MM.1S (cell line): Measurements from ENCODE around the gene RTN4RL2.

Source experiments
- DNase-seq: peaks from one replicate; pipeline ENCODE4 v3.0.0-alpha.2; 2015
- H2AFZ ChIP-seq: fragments of 300-600 bp; sonication (generic); 2 replicates; pipeline ENCODE4 v1.6.0; 2016; ENCODE audit warnings: antibody characterized with exemption, low read length
- H3F3A ChIP-seq: fragments of 300-600 bp; sonication (generic); 2 replicates; pipeline ENCODE4 v1.6.1; 2016; ENCODE audit warnings: mild to moderate bottlenecking, antibody characterized with exemption, low read length, moderate library complexity, mixed read lengths; ENCODE audit not compliant: insufficient read depth
- H3K27ac ChIP-seq: fragments of 300-600 bp; sonication (generic); 2 replicates; pipeline ENCODE4 v1.5.1; 2016; ENCODE audit warnings: mild to moderate bottlenecking, low read length
- H3K27me3 ChIP-seq: fragments of 300-600 bp; sonication (generic); replicated peaks from 2 replicates; pipeline ENCODE4 v1.6.0; 2016; ENCODE audit warnings: low read length; ENCODE audit not compliant: insufficient read depth
- H3K36me3 ChIP-seq: fragments of 300-600 bp; sonication (generic); replicated peaks from 2 replicates; pipeline ENCODE4 v1.6.1; 2016; ENCODE audit warnings: mild to moderate bottlenecking, low read length, mixed read lengths; ENCODE audit not compliant: insufficient read depth
- H3K4me1 ChIP-seq: fragments of 300-600 bp; sonication (generic); 2 replicates; pipeline ENCODE4 v1.6.1; 2016; ENCODE audit warnings: low read length, mixed read lengths
- H3K4me2 ChIP-seq: fragments of 300-600 bp; sonication (generic); 2 replicates; pipeline ENCODE4 v1.6.0; 2016; ENCODE audit warnings: low read depth, low read length
- H3K4me3 ChIP-seq: fragments of 300-600 bp; sonication (generic); 2 replicates; pipeline ENCODE4 v1.5.1; 2016; ENCODE audit warnings: low read length, mixed read lengths
- H3K79me2 ChIP-seq: fragments of 300-600 bp; sonication (generic); 2 replicates; pipeline ENCODE4 v1.6.1; 2016; ENCODE audit warnings: mixed run types, low read length, mixed read lengths
- H3K9ac ChIP-seq: fragments of 300-600 bp; sonication (generic); 2 replicates; pipeline ENCODE4 v1.6.1; 2016; ENCODE audit warnings: low read length, mixed read lengths
- H3K9me2 ChIP-seq: fragments of 300-600 bp; sonication (generic); replicated peaks from 2 replicates; pipeline ENCODE4 v1.6.1; 2016; ENCODE audit warnings: mild to moderate bottlenecking, low read length, mixed read lengths; ENCODE audit not compliant: insufficient read depth
- H3K9me3 ChIP-seq: fragments of 300-600 bp; sonication (generic); replicated peaks from 2 replicates; pipeline ENCODE4 v1.6.1; 2016; ENCODE audit warnings: mild to moderate bottlenecking, low read length, mixed read lengths; ENCODE audit not compliant: insufficient read depth
- H4K20me1 ChIP-seq: fragments of 300-600 bp; sonication (generic); 2 replicates; pipeline ENCODE4 v1.6.1; 2016; ENCODE audit warnings: mild to moderate bottlenecking, low read length, moderate library complexity, mixed read lengths; ENCODE audit not compliant: insufficient read depth
- CTCF ChIP-seq: fragments of 300-600 bp; sonication (generic); IDR thresholded peaks from 2 replicates; pipeline ENCODE4 v1.5.1; 2016; ENCODE audit warnings: antibody characterized with exemption, low read length, mixed read lengths
- EZH2 ChIP-seq: fragments of 300-600 bp; sonication (generic); optimal IDR thresholded peaks from 2 replicates; pipeline ENCODE3; 2017; ENCODE audit warnings: low read depth, mild to moderate bottlenecking, antibody characterized with exemption, low read length, mixed read lengths
- EZH2phosphoT487 ChIP-seq: fragments of 300-600 bp; sonication (generic); IDR thresholded peaks from 2 replicates; pipeline ENCODE4 v1.6.1; 2018; ENCODE audit warnings: antibody characterized with exemption, low read length

RTN4RL2 gene

GRCh38 chr11:57502376-57502775, 42.0 kb downstream of the RTN4RL2 start:
- Histone ChIP-seq H3K4me3 (no peak overlapping the region), H3K4me1 (no peaks in the 10 kb centered on the region), H3K4me2 (no peak overlapping the region), H3K9ac (no peak overlapping the region), H4K20me1 (no peaks in the 10 kb centered on the region), H2AFZ (no peak overlapping the region), H3K27ac (no peak overlapping the region), H3K9me2 (no peaks in the 10 kb centered on the region), H3F3A (no peaks in the 10 kb centered on the region), H3K79me2 (no peaks in the 10 kb centered on the region), H3K9me3 (no peaks in the 10 kb centered on the region), H3K27me3 (no peaks in the 10 kb centered on the region), H3K36me3 (no peaks in the 10 kb centered on the region)
- no peak for TF ChIP-seq EZH2phosphoT487
- no peak for TF ChIP-seq EZH2
- no peak for TF ChIP-seq CTCF
- DNase-seq = no peak

GRCh38 chr11:57502870-57503269, 42.5 kb downstream of the RTN4RL2 start:
- Histone ChIP-seq H2AFZ (no peak overlapping the region), H3K4me3 (no peak overlapping the region), H3K9me3 (no peaks in the 10 kb centered on the region), H3F3A (no peaks in the 10 kb centered on the region), H4K20me1 (no peaks in the 10 kb centered on the region), H3K27ac (no peak overlapping the region), H3K9ac (no peak overlapping the region), H3K36me3 (no peaks in the 10 kb centered on the region), H3K79me2 (no peaks in the 10 kb centered on the region), H3K27me3 (no peaks in the 10 kb centered on the region), H3K4me1 (no peaks in the 10 kb centered on the region), H3K4me2 (no peak overlapping the region), H3K9me2 (no peaks in the 10 kb centered on the region)
- TF ChIP-seq EZH2 (no peak), EZH2phosphoT487 (no peak), CTCF (no peak)
- no peak for DNase-seq

GRCh38 chr11:57504511-57504910, 44.2 kb downstream of the RTN4RL2 start:
- Histone ChIP-seq H3K9me2 (no peaks in the 10 kb centered on the region), H3K4me3 (no peak overlapping the region), H4K20me1 (no peaks in the 10 kb centered on the region), H3K4me1 (no peaks in the 10 kb centered on the region), H3K4me2 (no peak overlapping the region), H3K27ac (no peak overlapping the region), H3K9me3 (no peaks in the 10 kb centered on the region), H3F3A (no peaks in the 10 kb centered on the region), H3K9ac (no peak overlapping the region), H3K36me3 (no peaks in the 10 kb centered on the region), H3K79me2 (no peaks in the 10 kb centered on the region), H2AFZ (no peak overlapping the region), H3K27me3 (no peaks in the 10 kb centered on the region)
- no peak for TF ChIP-seq CTCF
- TF ChIP-seq EZH2phosphoT487 = no peak
- TF ChIP-seq EZH2 = no peak
- no peak for DNase-seq

- no peak overlapping the region for H3K4me2 ChIP-seq
- no peaks in the 10 kb centered on the region for H3F3A ChIP-seq
- H3K9me2 ChIP-seq = no peaks in the 10 kb centered on the region
- H3K4me1 ChIP-seq = no peaks in the 10 kb centered on the region
- no peaks in the 10 kb centered on the region for H3K27me3 ChIP-seq
- no peaks in the 10 kb centered on the region for H3K79me2 ChIP-seq
- no peaks in the 10 kb centered on the region for H4K20me1 ChIP-seq
- H3K36me3 ChIP-seq = no peaks in the 10 kb centered on the region
- no peak overlapping the region for H3K9ac ChIP-seq
- TF ChIP-seq CTCF = no peak
- TF ChIP-seq EZH2 = no peak
- no peak for TF ChIP-seq EZH2phosphoT487
- no peak for DNase-seq
- no peak overlapping the region for H3K4me3 ChIP-seq
- no peaks in the 10 kb centered on the region for H3K9me3 ChIP-seq
- H3K27ac ChIP-seq = no peak overlapping the region
- no peak overlapping the region for H2AFZ ChIP-seq
These were observed 46.2 kb downstream of the RTN4RL2 start for GRCh38 chr11:57506522-57506921.
